Activated T-cell treated with anti-CD3 and anti-CD28 coated beads, Interleukin-2, amount 50 U/mL, for 48 hours (primary cell): ENCODE measurements around the gene RAB11FIP4.

Experiments
- DNase-seq, 2 experiments: peaks; one replicate each; pipeline ENCODE4 v3.0.0-alpha.2; 2020

Gene RAB11FIP4

DNA sequence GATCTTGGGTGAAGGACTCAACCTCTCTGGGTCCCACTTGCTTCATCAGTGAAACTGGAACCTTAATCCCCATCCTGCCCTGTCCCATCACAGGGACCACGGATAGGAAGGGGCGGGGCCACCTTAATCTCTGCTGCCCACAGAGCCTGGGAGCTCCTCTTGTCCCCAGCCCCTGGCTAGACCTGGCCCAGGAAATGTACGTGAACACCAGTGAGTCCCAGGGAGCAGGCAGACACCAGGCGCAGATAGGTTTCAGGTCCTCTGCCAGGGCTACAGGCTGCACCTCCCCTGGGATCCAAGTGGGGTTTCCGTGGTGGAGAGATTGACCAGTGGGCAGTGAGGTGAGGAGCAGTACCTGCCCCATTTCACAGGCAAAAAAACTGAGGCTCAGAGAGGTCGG lies 21.0 kb downstream of the RAB11FIP4 start:
- no peak for DNase-seq

DNA sequence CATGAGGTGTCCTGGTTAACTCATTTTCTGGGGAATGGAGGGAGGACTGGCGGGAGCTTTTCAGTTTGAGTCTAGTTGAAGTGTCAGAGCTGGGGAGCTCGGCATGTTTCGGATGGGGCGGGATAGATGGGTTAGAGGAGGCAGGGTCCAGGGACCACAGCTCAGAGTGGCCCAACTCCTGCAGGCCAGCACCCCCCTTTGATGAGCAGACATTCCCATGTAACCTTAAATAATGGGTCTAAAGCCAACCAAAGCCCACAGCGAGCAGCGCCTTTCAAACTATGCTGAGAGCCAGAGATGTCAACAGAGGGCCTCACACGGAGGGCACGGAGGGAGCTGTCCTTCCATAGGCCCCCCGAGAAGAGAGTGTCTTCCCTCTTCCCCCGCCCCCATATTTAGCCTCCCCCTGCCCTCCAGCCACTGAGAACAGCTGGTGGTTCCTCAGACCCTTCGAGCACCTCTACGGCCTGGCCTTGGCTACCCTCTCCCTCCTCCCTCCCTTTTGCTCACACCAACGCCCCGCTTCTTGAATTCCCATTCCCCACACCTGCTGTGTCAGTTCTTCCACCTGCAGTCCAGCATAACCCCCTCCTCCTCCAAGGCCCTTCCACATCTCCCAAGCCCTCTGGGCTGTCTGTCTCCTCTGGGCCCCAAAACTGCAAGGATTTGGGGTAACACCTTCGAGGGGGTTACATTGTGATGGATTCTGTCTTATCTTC lies 21.8 kb downstream of the RAB11FIP4 start:
- no peak for DNase-seq

DNA sequence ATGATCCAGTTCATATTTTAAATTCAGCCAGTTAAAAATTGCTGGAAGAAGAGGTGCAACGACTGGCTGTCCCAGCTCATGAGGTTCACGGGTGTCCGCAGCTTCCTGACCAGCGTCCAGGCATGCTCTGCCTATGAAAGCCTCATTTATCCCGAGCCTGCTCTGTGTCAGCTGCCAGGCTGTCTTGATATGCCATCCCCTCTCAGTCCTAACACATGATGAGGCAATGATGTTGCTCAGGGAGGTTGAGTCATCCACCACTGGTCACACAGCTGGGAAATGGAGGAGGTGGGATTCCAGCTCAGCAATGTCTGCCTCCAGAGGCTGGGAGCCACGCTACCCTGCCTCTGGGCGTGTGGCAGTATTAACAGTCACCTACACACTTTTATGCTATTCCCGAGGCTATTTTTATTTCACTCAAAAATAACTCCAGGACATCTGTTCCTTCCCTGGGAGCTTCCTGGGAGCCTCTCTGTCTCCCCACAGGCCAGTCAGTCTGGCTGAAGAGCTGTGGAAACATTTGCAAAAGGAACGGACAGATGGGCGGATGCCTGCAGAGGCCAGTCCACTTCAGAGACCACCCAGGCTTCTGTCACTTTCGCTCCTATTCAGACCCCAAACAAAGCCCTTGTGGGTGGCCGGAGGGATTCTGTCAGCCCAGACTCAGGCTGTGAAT lies 22.5 kb downstream of the RAB11FIP4 start:
- no peak for DNase-seq

DNA sequence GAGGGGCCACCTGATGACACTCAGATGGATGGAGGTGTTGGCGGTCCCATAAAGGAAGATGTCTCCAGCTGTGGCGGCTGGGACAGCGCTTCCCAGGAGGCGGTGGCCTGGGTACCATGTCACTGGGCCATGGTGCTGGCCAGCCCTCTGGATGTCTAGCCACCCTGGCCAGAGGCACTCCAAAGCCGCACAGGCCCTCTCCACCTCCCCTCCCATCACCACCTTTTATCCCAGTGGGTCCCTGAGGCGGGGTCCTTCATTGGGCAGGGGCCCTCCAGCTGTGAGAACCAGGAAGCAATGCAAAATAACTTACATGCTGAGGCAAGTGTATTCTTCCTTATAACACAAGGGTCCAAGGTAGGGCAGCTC lies 23.1 kb downstream of the RAB11FIP4 start:
- DNase-seq: no peak

DNA sequence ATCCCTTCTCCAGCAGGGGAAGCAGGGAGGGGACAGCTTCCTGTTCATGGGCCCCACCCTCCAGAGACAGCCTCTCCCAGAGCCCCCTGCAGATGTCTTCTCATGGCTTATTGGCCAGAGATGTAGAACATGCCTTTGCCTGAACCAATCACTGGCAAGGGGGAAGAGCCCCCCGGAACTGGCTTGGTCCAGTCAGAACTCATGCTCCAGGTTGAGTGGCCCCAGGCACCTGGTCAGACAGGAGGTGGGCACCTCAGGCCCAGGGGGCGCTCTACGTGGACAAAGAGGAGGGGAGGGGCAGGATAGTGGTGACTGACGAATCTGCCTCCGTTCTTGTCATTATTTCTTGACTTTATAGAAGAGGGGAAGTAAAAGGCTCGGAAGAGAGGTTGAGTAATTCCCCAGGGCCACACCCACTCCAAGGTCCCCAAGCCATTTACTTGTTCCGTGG lies 23.6 kb downstream of the RAB11FIP4 start:
- DNase-seq: no peak

DNA sequence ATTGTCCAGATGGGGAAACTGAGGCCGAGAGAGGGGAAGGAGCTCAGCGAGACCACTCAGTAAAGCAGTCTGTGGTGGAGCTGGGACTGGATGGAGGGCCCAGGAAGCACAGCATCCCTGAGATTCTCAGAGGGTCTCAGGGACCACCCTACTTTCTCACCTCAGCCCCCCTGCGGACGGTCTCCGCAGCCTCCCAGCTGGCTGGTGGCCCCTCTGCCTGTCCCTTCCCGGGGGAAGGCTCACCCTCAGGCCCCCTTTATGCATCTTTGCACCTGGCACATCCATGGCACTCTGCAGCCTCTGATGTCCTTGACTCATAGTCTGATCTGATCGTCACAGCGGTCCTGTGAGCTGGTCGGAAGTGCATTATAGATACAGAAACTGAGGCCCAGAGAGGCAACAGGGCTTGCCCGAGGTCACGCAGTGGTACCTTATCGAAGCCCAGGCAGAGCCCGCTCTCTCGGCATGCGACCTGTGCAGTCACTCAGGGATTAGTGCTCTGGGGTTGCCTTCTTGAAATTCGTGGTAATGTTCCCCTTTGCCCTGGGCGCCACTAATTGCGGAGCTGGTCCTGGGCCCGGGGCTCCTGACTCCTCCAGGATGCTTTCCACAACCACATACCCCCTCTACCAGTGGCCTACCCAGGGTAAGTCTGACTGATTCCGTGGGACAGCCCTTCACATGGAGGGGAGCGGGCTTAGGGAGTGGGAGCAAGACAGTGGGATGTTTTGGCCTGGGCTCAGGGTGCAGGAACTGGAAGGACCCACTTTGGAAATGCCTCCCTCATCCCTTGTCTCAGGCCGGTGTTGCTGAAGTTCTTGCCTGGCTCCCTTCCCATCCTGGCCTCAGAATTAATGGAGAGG lies 24.4 kb downstream of the RAB11FIP4 start:
- DNase-seq: no peak

DNA sequence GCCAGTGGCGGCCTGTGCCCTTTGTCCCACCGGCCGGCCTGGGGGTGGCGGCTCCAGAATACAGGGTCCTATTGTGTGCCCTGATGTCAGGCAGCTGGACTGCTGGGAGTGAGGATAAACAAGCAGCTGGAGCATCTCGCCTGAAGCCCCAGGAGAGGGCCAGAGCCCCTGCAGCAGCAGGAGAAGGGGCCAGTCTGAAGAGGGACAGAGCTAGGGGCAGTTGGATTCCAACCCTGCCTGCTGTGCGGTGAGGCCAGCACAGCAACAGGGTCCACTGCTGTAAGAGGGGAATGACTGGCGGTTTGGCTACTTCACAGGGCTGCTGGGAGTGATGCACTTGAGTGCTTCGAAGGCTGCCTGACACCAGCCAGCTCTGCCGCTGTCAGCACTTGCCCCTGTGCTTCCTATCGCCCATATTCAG lies 25.0 kb downstream of the RAB11FIP4 start:
- no peak for DNase-seq

DNA sequence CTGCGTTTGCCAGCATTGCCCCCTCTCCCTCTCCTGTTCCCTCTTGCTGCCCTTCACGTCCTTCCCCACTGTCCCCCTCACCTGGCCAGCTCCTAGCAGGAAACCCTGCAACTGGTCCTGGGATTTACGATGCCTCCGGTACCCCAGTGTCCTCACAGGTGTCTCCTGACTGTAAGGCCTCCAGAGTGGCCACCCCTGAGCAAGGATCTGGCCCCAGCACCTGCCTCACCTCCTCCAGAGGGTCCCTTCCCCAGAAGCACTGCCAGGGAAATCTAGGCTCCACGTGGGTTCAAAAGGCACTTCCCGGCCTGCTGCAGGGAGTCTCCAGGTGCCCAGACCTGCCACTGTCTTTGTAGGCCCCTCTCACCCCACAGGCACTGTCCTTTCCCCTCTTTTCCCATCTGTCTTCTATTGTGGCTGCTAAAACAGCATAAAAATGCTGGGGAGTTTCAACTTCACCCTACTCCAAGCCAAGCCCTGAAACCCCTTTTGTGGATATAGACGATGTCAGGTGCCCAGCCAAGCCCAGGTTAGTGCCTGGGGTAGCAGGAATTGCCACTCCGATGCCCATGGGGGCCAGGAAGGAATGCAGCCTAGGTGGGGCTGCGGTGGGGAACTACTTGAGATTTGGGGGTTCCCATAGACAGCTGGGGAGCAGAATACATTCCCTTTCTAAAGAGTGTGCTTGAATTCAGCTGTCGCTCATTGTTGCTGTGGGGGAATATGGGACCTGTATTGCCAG lies 25.7 kb downstream of the RAB11FIP4 start:
- no peak for DNase-seq

DNA sequence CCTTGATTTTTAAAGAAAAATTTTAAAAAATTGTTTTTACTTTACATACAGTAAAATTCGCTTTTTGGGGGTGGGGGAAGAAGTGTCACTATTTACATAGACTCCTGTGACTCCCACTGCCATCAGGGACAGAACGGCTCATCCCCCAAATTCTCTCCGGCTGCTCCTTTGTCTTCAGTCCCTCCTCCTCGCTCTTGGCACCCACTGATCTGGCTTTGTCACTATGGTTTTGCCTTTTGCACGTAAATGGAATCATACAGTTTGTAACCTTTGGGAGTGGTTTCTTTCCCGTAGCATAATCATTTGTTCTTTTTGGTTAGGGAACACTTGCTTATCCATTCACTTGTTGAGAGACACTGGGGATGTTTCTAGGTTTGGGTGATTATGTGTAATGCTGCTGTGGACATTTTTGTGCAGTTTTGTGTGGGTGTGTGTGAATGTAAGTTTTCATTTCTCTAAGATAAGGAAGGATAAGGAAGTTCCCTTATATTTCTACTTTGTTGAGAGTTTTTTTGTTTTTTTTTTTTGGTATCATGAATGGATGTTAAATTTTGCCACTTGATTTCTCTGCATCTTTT lies 27.4 kb downstream of the RAB11FIP4 start:
- DNase-seq: no peak

DNA sequence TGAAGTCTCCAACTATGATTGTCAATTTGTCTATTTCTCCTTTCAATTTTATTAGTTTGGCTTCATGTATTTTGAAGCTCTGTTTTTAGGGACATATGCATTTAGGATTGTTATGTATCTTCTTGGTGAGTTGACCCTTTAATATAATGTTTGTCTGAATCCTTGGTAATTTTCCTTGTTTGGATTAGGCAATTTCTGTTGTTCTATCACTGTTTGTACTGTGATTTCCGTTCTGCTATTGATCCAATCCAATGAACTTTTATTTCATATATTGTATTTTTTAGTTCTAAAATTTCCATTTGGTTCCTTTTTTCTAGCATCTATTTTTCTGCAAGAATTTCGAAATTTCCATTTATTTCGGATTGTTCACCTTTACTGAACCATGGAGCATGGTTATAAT lies 31.0 kb downstream of the RAB11FIP4 start:
- DNase-seq: no peak

DNA sequence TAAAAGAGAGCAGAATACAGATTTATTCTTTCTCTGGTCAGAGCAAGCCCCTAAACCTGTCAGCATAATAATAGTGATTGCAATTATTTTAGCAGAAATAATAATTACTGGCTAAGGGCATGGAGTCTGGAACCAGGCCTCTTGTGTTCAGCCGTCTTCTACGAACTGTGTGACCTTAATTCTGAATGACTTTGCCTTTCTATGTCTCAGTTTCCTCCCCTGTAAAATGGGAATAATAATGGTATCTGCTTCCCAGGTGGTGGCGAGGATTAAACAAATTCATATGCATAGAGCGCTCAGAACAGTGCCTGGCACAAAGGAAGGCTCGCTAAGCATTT lies 33.4 kb downstream of the RAB11FIP4 start:
- no peak for DNase-seq

DNA sequence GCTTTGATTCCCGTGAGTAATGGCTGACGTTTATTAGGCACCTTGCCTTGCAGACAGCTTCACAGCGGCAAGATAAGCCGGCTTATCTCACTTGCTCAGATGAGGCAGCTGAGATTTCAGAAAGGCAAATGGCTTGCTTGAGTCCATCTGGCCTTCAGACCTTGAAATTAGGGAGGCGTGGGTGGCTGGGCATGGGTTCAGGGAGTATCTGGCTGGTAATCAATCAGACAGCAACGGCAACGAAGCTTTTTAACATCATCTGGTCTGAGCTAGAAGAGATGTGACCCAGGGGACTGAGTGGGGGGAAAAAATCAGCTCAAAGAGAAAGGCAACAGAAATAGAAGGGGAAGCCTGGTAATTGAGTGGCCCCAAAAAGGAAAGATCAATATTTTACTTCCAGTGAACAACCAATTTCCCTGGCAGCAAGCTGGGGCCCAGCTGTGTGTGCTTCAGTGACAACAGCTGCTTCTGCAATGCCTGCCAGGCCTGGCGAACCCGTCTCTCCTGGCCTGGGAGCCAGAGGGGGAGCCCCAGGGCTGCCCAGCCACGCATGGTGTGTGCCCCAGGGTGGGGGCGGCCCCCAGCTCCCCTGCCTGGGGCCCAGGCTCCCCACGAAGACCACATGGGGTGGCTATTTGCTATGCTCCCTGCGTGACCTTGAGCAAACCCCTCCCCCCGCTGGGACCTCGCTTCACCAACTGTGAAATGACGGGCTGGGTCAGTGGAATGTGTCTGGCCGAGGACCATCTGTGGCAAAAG lies 34.0 kb downstream of the RAB11FIP4 start:
- no peak for DNase-seq

DNA sequence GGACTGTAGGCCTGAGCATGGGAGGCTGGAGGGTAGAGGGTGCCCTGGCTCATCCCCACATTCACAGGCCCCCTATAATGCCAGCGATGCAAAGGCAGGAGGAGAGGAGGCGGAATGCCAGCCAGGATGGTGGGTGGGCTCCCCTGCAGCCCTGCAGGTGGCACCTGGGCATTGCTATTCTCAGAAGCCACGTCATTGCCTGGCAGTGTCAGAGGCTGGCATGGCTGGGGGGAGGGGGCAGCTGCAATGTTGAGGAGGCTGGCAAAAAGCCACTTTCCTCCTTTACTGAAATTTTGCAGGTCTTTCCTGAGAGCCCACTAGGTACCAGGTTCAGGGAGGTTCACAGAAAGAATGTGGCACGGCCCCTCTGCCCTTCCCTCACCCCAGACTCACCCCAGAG lies 36.2 kb downstream of the RAB11FIP4 start:
- DNase-seq: no peak

DNA sequence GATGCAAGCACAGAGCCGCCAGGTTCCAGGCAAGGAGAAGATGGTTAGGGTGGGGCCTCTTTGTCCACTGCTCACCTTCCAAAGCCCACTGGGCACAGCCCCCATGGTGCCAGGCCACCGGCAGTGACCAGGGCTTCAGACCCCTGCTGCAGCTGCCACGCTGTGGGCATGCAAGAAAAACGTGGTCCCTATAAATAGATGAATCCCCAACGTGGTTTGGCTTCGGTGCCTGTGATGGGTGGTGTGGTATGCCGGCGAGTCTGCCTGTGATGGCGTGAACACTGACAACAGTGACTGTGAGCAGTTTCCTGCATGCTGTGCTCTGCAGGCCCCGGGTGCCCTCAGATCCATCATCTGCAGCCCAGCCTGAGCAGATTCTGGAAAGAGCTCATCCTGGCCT lies 36.6 kb downstream of the RAB11FIP4 start:
- no peak for DNase-seq

DNA sequence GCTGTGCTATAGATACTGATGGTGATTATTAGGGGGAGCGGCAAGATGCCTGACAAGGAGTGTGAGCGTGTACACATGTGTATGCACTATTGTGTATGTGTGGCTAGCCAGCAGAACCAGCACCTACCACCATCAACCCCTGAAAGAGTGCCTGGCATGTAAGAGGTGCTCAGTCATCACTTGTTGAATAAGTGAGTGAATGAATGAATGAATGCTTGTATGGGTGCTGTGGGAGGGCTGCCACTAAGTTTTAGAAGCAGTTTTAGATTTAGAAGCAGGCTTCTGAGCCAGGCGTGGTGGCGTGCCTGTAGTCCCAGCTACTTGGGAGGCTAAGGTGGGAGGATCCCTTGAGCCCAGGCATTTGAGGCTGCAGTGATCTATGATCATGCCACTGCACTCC lies 37.0 kb downstream of the RAB11FIP4 start:
- DNase-seq: no peak

DNA sequence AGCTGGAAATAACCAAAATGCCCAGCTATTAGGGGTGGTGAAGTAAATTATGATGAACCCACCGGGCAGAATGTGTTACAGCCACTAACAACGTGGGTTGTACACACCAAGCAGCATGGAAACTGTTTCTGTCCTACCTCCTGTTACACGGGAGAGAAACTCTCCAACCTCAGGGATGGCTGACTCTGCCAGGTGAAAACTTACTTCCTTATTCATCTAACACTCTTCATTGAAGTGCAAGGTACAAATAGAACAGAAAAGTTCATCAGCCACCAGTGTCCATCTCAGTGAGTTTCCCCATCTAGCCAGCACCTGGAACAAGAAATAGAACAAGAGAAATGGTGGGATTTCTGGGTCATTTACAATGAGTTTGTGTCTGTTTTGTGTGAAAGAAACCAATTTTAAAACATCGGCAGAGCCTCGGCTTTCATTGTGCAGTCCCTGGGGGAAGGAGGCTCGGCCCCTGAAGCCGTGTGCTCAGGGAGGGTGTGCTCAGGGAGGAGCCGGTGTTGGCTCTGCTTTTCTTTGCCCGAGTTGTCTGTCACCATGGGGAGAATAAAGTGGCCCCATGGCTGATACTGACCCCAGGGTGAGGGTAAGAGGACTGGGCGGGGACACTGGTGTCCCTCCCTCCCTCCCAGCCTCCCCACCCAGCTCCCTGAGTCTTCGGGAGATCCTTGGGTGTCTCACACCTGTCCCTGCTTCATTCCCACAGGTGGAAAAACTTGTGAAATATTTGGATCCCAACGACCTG lies 39.8 kb downstream of the RAB11FIP4 start:
- no peak for DNase-seq

DNA sequence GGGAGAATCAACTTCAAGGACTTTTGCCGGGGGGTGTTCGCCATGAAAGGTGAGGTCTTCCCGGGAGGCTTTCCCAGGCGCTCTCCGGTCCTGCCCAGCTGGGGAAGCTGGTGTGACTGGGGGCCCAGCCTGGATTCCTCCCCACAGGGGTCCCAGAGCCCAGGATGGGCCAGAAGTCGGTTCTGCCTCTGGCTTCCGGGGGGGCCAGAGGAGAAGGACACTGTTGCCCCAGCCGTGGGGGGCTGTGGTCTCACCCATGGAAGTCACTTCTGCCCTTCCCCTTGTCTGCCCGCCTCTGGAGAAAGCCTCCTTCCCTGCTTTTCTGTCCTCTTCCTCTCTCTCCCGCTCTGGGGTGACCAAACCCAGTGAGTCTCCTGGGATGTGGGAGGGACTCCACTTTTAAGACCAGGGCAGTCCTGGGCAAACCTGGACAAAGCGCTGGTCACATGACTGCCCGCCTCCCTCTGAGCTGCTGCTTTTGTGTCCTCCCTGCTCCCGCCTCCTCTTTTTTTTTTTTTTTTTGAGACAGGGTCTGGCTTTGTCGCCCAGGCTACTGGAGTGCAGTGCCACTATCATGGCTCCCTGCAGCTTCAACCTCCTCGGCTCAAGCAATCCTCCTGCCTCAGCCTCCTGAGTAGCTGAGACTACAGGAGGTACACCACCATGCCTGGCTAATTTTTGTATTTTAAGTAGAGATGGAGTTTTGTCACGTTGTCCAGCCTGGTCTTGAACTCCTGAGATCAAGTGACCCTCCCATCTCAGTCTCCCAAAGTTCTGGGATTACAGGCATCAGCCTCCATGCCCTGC lies 40.6 kb downstream of the RAB11FIP4 start:
- no peak for DNase-seq

DNA sequence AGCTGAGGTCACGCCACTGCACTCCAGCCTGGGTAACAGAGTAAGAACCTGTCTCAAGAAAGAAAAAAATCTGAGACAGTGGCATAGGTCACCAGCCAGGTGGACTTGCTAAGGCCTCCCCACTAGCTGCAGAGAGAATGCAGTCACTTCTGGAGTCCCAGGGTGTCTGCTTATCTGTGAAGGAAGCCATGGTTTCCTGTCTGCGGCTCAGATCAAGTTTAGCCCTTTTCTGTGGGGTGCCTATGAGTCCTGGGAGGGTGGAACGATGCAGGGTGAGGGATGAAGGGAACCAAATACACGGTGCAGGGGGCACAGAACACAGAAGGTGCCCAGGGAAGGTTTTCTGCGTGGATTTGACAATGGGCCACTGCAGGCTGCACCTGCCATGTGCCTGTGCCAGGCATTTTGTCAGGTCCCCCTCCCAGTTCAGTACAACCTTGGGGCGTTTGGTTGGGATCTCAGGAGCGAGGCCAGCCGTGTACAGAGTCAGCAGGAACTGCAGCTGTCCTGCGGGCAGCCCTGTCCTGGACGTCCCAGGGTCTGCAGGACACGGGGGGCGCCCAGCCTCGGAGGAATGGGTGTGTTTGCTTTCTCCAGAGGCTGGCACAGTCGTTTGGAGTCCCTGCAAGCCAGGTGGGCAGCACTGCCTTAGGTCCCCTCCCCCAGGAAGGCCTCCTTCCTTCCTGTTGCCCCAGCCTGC lies 41.8 kb downstream of the RAB11FIP4 start:
- peak in 1 of 2 experiments; percentile 26 for DNase-seq
